Activated CD4-positive, alpha-beta memory T cell treated with anti-CD3 and anti-CD28 coated beads for 36 hours (primary cell): ENCODE data around the gene CDKN2B-AS1. TPM values are rescaled to one million over a fixed set of nuclear protein-coding genes. Genes with fewer than 3 reads are reported as not detected.

Experiments
- CTCF ChIA-PET: fragments of 350-600 bp; sonication (Branson Sonifier 250); formaldehyde crosslinking; loops from one replicate; lab custom pipeline; 2021; ENCODE audit warnings: antibody characterized with exemption, inconsistent platforms; lab: Charles Lee
- POLR2A ChIA-PET: fragments of 350-600 bp; sonication (Branson Sonifier 250); formaldehyde crosslinking; loops from one replicate; lab custom pipeline; 2021; ENCODE audit warnings: antibody characterized with exemption; lab: Charles Lee
- DNase-seq: peaks from one replicate; pipeline ENCODE4 v3.0.0-alpha.2; 2020
- H3K27ac Mint-ChIP-seq: one replicate; pipeline ENCODE4 v1.8.0; 2021; ENCODE audit warnings: mixed read lengths
- H3K27me3 Mint-ChIP-seq: one replicate; pipeline ENCODE4 v1.8.0; 2021; ENCODE audit warnings: mixed read lengths
- H3K36me3 Mint-ChIP-seq: one replicate; pipeline ENCODE4 v1.8.0; 2021; ENCODE audit warnings: mixed read lengths
- H3K4me1 Mint-ChIP-seq: one replicate; pipeline ENCODE4 v1.8.0; 2021; ENCODE audit warnings: low read depth, mixed read lengths
- H3K4me3 Mint-ChIP-seq: one replicate; pipeline ENCODE4 v1.8.0; 2021; ENCODE audit warnings: mild to moderate bottlenecking, mixed read lengths
- H3K9me3 Mint-ChIP-seq: one replicate; pipeline ENCODE4 v1.8.0; 2021; ENCODE audit warnings: mixed read lengths
- intact Hi-C: fragments of 100-400 bp; cut with micrococcal nuclease; formaldehyde crosslinking; loops from one replicate; pipeline ENCODE4 v1.15.1; 2023
- total RNA-seq, 2 experiments: library from RNA; stranded (reverse); gene quantifications; one replicate each; pipeline ENCODE4 v1.2.3, GENCODE V29; 2021

The CDKN2B-AS1 gene
- total RNA-seq, 2 experiments from 2014 or later, result 0.59 to 0.87 TPM

DNA sequence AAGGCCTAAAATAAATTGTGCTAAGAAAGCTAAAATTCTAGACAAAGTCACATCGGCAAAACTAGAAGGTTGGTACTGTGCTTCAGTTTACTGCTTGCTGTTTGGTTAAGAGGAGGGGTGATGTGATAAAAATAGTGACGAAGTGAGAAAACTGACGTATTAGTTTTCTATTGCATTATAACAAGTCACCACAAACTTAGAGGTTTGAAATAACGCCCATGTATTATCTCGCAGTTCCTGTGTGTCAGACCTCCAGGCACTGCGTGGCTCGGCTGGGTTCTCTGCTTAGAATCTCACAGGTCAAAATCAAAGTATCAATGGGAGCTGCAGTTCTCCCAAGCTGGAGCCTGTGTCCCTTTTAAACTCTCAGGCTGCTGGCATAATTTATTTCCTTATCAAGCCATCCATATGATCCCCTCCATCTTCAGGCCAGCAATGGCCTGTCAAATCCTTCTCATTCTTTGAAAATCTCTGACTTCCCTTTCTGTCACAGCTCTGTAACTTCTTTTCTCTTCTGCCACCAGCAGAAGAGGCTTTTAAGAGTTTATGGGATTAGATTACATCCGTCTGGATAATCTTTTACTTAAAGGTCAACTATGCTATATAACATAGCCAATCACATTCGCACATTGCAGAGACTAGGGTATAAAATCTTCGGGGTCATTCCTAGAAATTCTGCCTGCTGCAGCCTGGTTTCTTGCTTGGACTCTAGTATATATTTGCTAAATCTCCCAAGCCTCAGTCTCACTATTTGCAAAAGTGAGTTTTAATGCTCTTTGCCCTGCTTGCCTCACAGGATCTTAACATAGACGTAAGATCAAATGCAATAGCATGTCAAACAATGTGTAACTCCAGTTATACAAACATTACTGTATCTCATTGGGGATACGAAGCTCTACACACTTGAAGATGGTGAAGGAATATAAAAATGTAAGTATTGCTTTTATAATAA is 118.6 kb downstream of the CDKN2B-AS1 start:
- Mint-ChIP-seq H3K4me3 (no peak overlapping the region), H3K27me3 (peaks cover 36% of the 10 kb centered on the region), H3K4me1 (no peaks in the 10 kb centered on the region), H3K9me3 (no peaks in the 10 kb centered on the region), H3K36me3 (no peaks in the 10 kb centered on the region), H3K27ac (no peak overlapping the region)
- CTCF ChIA-PET, result no interaction called here
- intact Hi-C loops, result no loop called here
- POLR2A ChIA-PET, result no interaction called here
- no peak for DNase-seq

DNA sequence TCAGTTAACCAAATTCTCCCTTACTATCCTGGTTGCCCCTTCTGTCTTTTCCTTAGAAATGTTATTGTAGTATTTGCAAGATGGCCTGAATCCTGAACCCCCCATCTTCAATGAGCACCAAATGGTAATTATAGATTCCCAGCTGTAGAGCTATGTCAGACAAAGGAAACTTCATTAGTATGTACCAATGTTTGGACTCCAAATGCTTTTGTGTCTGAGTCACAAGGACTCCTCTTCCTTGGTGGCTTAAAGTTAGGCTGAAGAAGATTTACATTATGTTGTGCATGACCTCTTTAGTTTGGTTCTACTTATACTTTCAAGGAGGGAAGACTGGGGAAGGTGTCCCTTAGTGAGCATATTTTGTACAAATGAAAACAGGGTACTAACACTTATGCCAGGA is 120.4 kb downstream of the CDKN2B-AS1 start:
- H3K9me3 Mint-ChIP-seq, result no peaks in the 10 kb centered on the region
- H3K4me1 Mint-ChIP-seq, result no peaks in the 10 kb centered on the region
- no peak overlapping the region for H3K27ac Mint-ChIP-seq
- H3K4me3 Mint-ChIP-seq, result no peak overlapping the region
- DNase-seq, result no peak
- ChIA-PET POLR2A (no interaction called here), CTCF (interaction anchor here (1.2 to 1.5 kb wide), 2 partner anchors 129 to 301 kb away, joined by 3 to 5 read pairs; no protein-coding TSS in a partner anchor)
- intact Hi-C loops, result no loop called here
- H3K36me3 Mint-ChIP-seq, result no peaks in the 10 kb centered on the region
- peaks cover 24% of the 10 kb centered on the region for H3K27me3 Mint-ChIP-seq

DNA sequence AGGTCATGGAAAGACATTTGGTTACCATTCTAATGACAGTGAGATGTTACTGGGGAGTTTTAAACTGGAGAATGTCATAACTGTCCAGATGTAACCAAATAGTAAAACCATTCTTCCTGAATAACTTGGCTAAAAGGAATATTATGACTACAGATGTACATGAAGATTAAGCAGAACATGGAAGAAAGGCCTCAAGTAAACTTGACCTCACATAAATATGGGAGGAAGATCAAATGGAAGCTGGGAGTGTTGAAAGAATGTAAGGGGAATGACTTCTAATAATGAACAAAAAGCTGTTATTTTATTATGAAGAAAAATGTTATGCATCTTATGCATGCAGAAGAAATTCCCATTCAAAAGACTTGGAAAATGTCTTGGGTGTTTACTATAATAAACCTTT is 122.2 kb downstream of the CDKN2B-AS1 start:
- H3K4me1 Mint-ChIP-seq, result no peaks in the 10 kb centered on the region
- CTCF ChIA-PET, result interaction anchor here (1.3 to 5.7 kb wide), 4 partner anchors 11 to 304 kb away, joined by 3 to 72 read pairs (median 26); partner anchors contain the start of gene CDKN2B
- no peak for DNase-seq
- intact Hi-C loops, result no loop called here
- POLR2A ChIA-PET, result no interaction called here
- no peak overlapping the region for H3K4me3 Mint-ChIP-seq
- peaks cover 25% of the 10 kb centered on the region for H3K27me3 Mint-ChIP-seq
- H3K9me3 Mint-ChIP-seq, result no peaks in the 10 kb centered on the region
- H3K27ac Mint-ChIP-seq, result no peak overlapping the region
- H3K36me3 Mint-ChIP-seq, result no peaks in the 10 kb centered on the region

DNA sequence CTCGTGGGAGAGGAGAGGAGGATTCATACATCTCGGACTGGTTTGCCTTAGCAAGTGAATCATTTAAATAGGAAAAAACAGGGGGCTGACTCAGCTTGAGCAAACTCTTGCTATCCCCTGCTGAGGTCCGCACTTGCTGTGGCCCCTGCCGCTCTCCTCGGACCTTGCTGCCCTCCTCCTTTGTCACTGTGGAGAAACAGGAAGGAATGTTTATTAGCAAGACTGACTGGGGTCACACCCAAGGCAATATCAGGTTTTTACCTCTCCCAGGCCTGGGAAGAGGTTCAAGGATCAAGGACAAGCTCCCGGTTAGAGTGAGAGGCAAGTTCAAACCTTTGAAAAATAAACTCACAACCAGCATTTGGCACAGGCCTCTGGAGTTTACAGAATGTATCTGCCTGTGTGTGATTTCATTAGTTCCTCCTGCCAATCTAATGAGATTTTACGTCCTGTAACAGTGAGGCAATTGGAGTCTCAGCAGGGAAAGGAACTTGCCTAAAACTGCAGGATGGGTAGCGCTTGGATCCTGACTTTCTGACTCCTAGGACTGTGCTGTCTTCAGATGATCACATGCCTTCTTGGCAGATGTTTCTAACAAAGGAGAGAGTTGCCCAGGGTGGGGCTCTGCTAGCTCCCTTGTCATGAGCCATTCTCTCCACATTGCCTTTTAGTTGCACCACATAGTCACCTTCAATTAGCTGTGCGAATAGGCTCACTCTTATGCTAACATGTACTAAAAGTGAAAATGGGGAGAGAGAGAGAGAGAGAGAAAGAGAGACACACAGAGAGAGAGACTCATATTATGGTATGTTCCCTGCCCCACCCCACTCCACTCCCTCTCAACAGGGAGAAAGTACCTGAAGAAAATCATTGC is 123.2 kb downstream of the CDKN2B-AS1 start:
- Mint-ChIP-seq H3K27me3 (peaks cover 26% of the 10 kb centered on the region), H3K9me3 (no peaks in the 10 kb centered on the region), H3K4me3 (no peak overlapping the region), H3K36me3 (no peaks in the 10 kb centered on the region), H3K4me1 (no peaks in the 10 kb centered on the region), H3K27ac (no peak overlapping the region)
- CTCF ChIA-PET, result interaction anchor here (0.7 to 5.7 kb wide), 10 partner anchors 8 to 305 kb away, joined by 3 to 72 read pairs (median 6); partner anchors contain the start of gene CDKN2B
- intact Hi-C loops, result loop anchor here (2.0 kb wide), 1 partner anchor 77 kb away; no protein-coding TSS in a partner anchor
- POLR2A ChIA-PET, result no interaction called here
- DNase-seq, result no peak

DNA sequence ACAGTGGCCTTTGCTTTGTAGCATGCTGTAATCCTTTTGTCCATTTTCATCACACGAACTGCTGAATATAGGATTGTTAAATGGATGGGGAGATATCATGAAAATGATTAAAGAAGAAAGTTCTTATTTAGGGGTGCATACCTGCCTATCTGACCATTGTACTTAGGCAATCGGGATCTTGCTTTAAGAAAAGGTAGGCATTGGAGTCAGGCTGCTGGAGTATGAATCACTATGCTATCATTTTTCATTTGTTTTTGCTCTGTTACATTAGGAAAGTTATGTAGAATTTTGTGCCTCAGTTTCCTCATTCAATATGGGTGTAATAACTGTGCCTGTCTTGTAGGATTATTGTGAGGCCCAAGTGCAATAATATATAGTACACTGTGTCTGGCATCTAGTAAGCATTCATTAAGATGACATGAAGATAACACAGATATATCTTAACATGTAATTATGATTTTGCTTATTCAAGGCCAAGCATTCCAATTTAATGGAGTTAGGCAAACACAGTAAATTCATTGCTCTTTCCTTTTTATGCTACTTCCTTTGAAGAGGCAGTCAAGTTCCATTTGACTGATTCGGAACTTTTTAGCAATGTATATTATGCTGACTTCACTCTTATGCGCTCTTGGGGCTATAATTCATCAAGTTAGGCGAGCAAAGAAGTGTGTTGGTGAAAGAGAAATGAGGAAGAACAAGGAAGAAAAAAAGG is 124.4 kb downstream of the CDKN2B-AS1 start:
- Mint-ChIP-seq H3K4me1 (no peaks in the 10 kb centered on the region), H3K27me3 (peaks cover 24% of the 10 kb centered on the region), H3K27ac (no peak overlapping the region), H3K9me3 (no peaks in the 10 kb centered on the region), H3K36me3 (no peaks in the 10 kb centered on the region), H3K4me3 (no peak overlapping the region)
- ChIA-PET POLR2A (no interaction called here), CTCF (interaction anchor here (0.7 to 5.7 kb wide), 40 partner anchors 8 to 785 kb away, joined by 3 to 72 read pairs (median 6); partner anchors contain the start of genes CDKN2A, CDKN2B and CDKN2B-AS1)
- no peak for DNase-seq
- intact Hi-C loops, result loop anchor here (1.0 to 2.0 kb wide), 3 partner anchors 78 to 306 kb away; partner anchors contain the start of gene CDKN2B

DNA sequence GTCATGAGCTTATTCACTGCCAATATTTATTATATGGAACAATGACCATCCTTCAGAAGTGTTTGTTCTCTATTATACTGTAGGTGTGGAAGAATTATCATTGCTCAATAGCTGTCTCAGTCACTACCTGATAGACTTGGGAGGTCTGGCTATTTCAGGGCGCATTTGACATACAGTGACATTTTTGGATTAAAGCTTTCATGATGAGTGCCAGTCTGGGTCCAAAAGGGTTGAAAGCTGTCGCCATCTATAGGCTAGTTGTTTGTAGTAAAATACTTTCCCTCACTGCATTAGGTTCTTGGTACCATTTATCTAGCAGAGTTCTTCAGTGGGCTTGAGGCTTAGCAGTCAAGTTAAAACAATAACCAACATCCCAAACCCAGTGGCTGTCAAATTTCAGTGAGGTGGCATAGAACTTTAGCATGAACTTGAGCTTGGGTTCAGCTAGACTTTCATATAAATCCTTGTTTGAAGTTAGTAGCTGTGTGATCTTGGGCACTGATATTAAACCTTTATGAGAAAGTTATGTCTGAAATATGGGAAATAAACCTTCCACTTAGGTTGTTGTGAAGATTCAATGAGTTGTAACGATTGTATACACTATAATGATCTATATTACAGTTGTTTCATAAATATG is 125.0 kb downstream of the CDKN2B-AS1 start:
- DNase-seq, result peak; percentile 15
- H3K36me3 Mint-ChIP-seq, result no peaks in the 10 kb centered on the region
- ChIA-PET POLR2A (no interaction called here), CTCF (interaction anchor here (0.7 to 5.7 kb wide), 40 partner anchors 9 to 786 kb away, joined by 3 to 72 read pairs (median 5); partner anchors contain the start of genes CDKN2A, CDKN2B and CDKN2B-AS1)
- H3K27ac Mint-ChIP-seq, result no peak overlapping the region
- no peaks in the 10 kb centered on the region for H3K4me1 Mint-ChIP-seq
- H3K27me3 Mint-ChIP-seq, result peaks cover 21% of the 10 kb centered on the region
- H3K9me3 Mint-ChIP-seq, result no peaks in the 10 kb centered on the region
- intact Hi-C loops, result loop anchor here (1.0 to 2.0 kb wide), 3 partner anchors 79 to 306 kb away; partner anchors contain the start of gene CDKN2B
- no peak overlapping the region for H3K4me3 Mint-ChIP-seq

DNA sequence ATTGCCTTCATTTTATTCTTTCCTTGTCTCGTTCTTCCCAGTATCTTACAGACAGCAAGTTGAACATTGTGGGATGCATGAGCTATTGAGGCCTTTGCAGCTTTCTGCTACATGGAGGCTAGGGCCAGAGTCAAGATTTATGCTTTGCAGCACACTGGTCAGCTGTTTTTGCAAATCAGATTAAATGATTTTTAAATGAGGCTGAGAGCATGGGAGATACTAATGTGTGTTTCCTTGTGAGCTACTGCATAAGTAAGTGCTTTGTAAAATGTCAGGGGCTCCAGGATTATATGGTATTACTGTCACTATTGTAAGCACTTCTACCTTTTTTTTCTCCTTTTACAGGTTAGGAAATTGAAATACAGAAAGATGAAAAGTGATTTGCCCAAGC is 125.6 kb downstream of the CDKN2B-AS1 start:
- ChIA-PET CTCF (interaction anchor here (0.7 to 5.7 kb wide), 32 partner anchors 9 to 334 kb away, joined by 3 to 72 read pairs (median 6); partner anchors contain the start of genes CDKN2A, CDKN2B and CDKN2B-AS1), POLR2A (no interaction called here)
- H3K9me3 Mint-ChIP-seq, result no peaks in the 10 kb centered on the region
- H3K36me3 Mint-ChIP-seq, result no peaks in the 10 kb centered on the region
- no peak for DNase-seq
- intact Hi-C loops, result no loop called here
- H3K4me3 Mint-ChIP-seq, result no peak overlapping the region
- H3K27me3 Mint-ChIP-seq, result peaks cover 17% of the 10 kb centered on the region
- H3K27ac Mint-ChIP-seq, result no peak overlapping the region
- H3K4me1 Mint-ChIP-seq, result no peaks in the 10 kb centered on the region

DNA sequence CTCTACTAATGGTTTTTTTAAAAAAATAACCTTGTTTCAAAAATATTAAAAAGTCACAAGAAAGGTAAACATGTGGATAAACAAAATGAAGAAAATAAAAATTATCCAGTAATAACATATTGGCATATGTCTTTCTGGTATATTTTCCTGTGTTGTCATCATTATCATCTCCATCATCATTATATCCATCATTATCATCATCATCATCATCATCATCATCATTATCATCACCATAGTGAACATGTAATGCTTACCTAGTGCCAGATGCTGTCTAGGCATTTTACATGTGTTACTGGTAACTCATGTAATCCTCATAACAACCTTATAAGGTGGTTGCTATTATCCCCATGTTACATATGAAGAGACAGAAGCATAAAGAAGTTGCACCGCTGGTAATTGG is 126.0 kb downstream of the CDKN2B-AS1 start:
- intact Hi-C loops, result no loop called here
- no peaks in the 10 kb centered on the region for H3K9me3 Mint-ChIP-seq
- DNase-seq, result no peak
- H3K27ac Mint-ChIP-seq, result no peak overlapping the region
- ChIA-PET CTCF (interaction anchor here (0.8 to 5.7 kb wide), 16 partner anchors 9 to 334 kb away, joined by 3 to 72 read pairs (median 11); partner anchors contain the start of gene CDKN2B), POLR2A (no interaction called here)
- H3K27me3 Mint-ChIP-seq, result peaks cover 16% of the 10 kb centered on the region
- no peaks in the 10 kb centered on the region for H3K4me1 Mint-ChIP-seq
- H3K36me3 Mint-ChIP-seq, result no peaks in the 10 kb centered on the region
- H3K4me3 Mint-ChIP-seq, result no peak overlapping the region

DNA sequence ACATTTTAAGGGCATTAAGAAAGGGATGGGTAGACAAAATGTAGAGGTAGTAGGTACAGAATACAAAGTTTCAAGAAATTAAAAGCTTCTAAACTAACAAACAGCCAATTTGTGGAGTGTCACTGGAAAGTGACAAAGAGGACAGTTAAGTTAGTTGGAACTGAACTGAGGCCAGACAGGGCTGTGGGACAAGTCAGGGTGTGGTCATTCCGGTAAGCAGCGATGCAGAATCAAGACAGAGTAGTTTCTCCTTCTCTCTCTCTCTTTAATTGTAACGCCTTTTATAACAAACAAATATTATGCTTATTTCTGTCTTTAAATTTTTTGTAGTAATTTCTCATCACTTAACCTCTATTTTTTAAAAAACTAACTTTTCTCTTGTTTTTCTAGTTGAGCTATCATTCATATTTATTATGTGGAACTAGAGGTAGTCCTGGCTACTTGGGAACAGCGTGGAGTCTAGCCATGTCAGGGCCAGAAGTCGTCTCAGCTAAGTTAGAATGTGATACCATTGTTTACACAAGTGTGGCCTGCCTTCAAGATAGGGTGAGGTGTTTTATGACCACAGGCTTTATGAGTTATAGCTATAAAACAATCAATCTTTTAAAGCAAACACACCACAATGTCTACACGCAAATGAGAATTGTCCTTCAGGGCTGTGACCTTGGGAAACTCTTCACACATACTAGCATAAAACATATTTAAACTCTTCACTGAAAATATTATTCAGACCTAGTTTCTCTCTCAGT is 129.8 kb downstream of the CDKN2B-AS1 start:
- Mint-ChIP-seq H3K27me3 (peaks cover 20% of the 10 kb centered on the region), H3K4me3 (no peak overlapping the region), H3K27ac (no peak overlapping the region), H3K4me1 (no peaks in the 10 kb centered on the region), H3K9me3 (no peaks in the 10 kb centered on the region), H3K36me3 (no peaks in the 10 kb centered on the region)
- ChIA-PET POLR2A (no interaction called here), CTCF (no interaction called here)
- intact Hi-C loops, result no loop called here
- DNase-seq, result no peak

DNA sequence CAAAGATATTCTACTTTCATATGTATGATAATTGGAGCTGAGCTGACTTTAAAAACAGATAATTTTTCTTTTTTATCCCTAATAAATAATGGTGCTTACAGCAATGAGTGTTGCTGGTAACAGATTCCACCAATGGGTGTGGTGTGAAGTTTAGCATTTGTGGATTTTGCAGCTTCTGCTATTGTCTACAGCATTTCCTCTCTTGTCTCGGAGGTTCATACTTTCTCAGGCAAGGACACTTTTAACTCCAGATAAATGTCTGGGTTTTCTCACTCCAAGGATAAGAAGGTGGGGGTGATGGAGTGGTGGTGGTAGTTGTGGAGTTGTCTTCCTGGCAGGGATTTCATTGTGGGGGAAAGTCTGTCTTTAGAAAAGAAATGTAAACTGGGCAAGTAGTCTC is 134.5 kb downstream of the CDKN2B-AS1 start:
- CTCF ChIA-PET, result interaction anchor here (0.6 to 2.9 kb wide), 2 partner anchors 9 to 733 kb away, joined by 3 to 12 read pairs; no protein-coding TSS in a partner anchor
- intact Hi-C loops, result no loop called here
- no peaks in the 10 kb centered on the region for H3K36me3 Mint-ChIP-seq
- no peak overlapping the region for H3K4me3 Mint-ChIP-seq
- DNase-seq, result no peak
- H3K27ac Mint-ChIP-seq, result no peak overlapping the region
- POLR2A ChIA-PET, result no interaction called here
- peaks cover 12% of the 10 kb centered on the region for H3K27me3 Mint-ChIP-seq
- no peaks in the 10 kb centered on the region for H3K9me3 Mint-ChIP-seq
- H3K4me1 Mint-ChIP-seq, result no peaks in the 10 kb centered on the region
